A673 (cell line): ENCODE measurements around the gene SPATA31C1.
"Not testable (repeated sequence)": the region's sequence is repeated elsewhere in the genome, so short reads cannot be mapped to it uniquely, and the experiment has no call there.

Source experiments
- EZH2 ChIP-seq: fragments of 200-600 bp; sonication (generic); IDR thresholded peaks from 2 replicates; pipeline ENCODE4 v1.6.1; 2017; ENCODE audit warnings: borderline replicate concordance, low read depth, mild to moderate bottlenecking, mixed read lengths, antibody characterized with exemption, low read length; ENCODE audit not compliant: poor library complexity, severe bottlenecking
- TF ChIP-seq, protein P1 (sequence below): fragments of 300-800, 200-600 bp; sonication (generic); conservative IDR thresholded peaks from 2 replicates; pipeline ENCODE4 v1.5.1; 2017; ENCODE audit warnings: low read depth, mild to moderate bottlenecking, antibody characterized with exemption, low read length, moderate library complexity, mixed read lengths

DNA sequence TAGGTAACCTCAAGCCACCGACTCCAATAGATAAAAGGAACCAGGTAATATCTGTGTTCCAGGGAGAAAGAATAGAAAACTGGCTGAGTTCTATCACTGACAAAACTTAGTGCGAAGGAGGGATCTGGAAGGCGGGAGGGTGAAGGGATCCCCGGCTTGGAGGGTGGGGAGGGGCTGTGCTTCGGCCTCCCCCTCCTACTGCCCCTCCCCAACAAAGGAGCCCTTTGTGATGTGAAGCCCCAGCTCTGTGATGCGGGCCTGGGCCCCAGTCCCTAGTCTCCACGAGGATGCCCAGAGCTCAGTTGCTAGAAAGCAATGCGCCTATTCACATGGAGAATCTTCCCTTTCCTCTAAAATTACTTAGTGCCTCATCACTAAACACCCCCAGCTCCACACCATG lies at the start of gene SPATA31C1:
- TF ChIP-seq EZH2 = not testable (repeated sequence)
- TF ChIP-seq, protein P1, sequence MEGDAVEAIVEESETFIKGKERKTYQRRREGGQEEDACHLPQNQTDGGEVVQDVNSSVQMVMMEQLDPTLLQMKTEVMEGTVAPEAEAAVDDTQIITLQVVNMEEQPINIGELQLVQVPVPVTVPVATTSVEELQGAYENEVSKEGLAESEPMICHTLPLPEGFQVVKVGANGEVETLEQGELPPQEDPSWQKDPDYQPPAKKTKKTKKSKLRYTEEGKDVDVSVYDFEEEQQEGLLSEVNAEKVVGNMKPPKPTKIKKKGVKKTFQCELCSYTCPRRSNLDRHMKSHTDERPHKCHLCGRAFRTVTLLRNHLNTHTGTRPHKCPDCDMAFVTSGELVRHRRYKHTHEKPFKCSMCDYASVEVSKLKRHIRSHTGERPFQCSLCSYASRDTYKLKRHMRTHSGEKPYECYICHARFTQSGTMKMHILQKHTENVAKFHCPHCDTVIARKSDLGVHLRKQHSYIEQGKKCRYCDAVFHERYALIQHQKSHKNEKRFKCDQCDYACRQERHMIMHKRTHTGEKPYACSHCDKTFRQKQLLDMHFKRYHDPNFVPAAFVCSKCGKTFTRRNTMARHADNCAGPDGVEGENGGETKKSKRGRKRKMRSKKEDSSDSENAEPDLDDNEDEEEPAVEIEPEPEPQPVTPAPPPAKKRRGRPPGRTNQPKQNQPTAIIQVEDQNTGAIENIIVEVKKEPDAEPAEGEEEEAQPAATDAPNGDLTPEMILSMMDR = not testable (repeated sequence)
